ENCODE data around the gene BMPR2. TPM values are rescaled to one million over a fixed set of nuclear protein-coding genes. Genes with fewer than 3 reads are reported as not detected.

Gene BMPR2
- total and polyA plus RNA-seq, 2 of the 8 experiments (the other 6 are each of a cell fraction or from before 2014, with no cell fraction given), result 5.5 to 19.8 TPM

GRCh38 chr2:202405798-202406197, 29.7 kb downstream of the BMPR2 start:
- H4K91ac ChIP-seq (replicated peaks; ENCODE audit: insufficient read length, low read length), result no peak overlapping the region
- H3K4me2 ChIP-seq (ENCODE audit: insufficient read depth in 1 of 2, low read depth in 2 of 2, low read length in 2 of 2), result no peak overlapping the region
- POLR2A ChIA-PET (ENCODE audit: partially characterized antibody), result no interaction called here
- H3K9me3 ChIP-seq (ENCODE audit: insufficient read depth in 2 of 2, low read depth in 1 of 2, low read length in 1 of 2), result no peaks in the 10 kb centered on the region
- H2BK20ac ChIP-seq (ENCODE audit: low read length), result no peak overlapping the region
- H3K4ac ChIP-seq (replicated peaks; ENCODE audit: insufficient read length, low read depth, low read length), result no peak overlapping the region
- H3K23ac ChIP-seq (ENCODE audit: insufficient read length), result no peak overlapping the region
- H2BK5ac ChIP-seq (ENCODE audit: low read depth, low read length), result no peak overlapping the region
- H3K79me1 ChIP-seq (ENCODE audit: low read depth, low read length), result peaks cover 6% of the 10 kb centered on the region; the same call in 1 of the 2 replicates
- peaks cover 3 to 61% of the 10 kb centered on the region in 2 experiments; a peak in 3 of 4 replicates for H3K79me2 ChIP-seq (ENCODE audit: control insufficient read depth in 1 of 2, insufficient read depth in 2 of 2, low read length in 2 of 2)
- no peak overlapping the region for H4K8ac ChIP-seq (ENCODE audit: extremely low read depth, insufficient read depth, low read length)
- H3K56ac ChIP-seq (replicated peaks; ENCODE audit: insufficient read length, low read depth, low read length), result no peak overlapping the region
- no peak overlapping the region for H2AFZ ChIP-seq (ENCODE audit: low read length)
- no peak overlapping the region for H2BK120ac ChIP-seq (replicated peaks; ENCODE audit: low read depth, low read length)
- no peak overlapping the region for H4K5ac ChIP-seq (ENCODE audit: insufficient read length, low read depth, low read length)
- CTCF ChIA-PET (ENCODE audit: partially characterized antibody), result no interaction called here
- H3K27ac ChIP-seq (ENCODE audit: low read depth, low read length), result no peak overlapping the region
- no peak overlapping the region for H2AK5ac ChIP-seq (ENCODE audit: low read depth, low read length)
- DNase-seq (ENCODE audit: low read depth in 1 of 2, low spot score in 2 of 2) (no peak), FAIRE-seq (no peak)
- H3K14ac ChIP-seq (ENCODE audit: insufficient read length), result no peak overlapping the region
- no peaks in the 10 kb centered on the region for H3K36me3 ChIP-seq (ENCODE audit: control insufficient read depth in 2 of 4, insufficient read depth in 4 of 4, low read length in 3 of 4)
- H3K9ac ChIP-seq (replicated peaks in 1 of 4; ENCODE audit: extremely low read depth in 1 of 4, low read depth in 3 of 4, low read length in 3 of 4), result no peak overlapping the region
- WGBS, 2 experiments (ENCODE audit: extremely low coverage in 1 of 2, insufficient coverage in 1 of 2, insufficient read length in 1 of 2, insufficient replicate concordance in 2 of 2, low coverage in 1 of 2, low lambda C conversion rate in 2 of 2, missing lambda C conversion rate in 1 of 2), result 82% methylated on average over 1 of the region's 1 CpG; no CpG with 5 or more reads in 1 of the 2 experiments
- H3K18ac ChIP-seq (ENCODE audit: extremely low read depth, low read length), result no peak overlapping the region
- no peak overlapping the region for H2BK12ac ChIP-seq (ENCODE audit: low read depth, low read length)
- H3K4me1 ChIP-seq (replicated peaks in 1 of 4; ENCODE audit: control insufficient read depth in 3 of 4, insufficient read depth in 4 of 4, low read length in 3 of 4), result peaks cover 0 to 2% (median 0%) of the 10 kb centered on the region in 4 experiments; a peak in 1 of 7 replicates
- no peak overlapping the region for H3K4me3 ChIP-seq (ENCODE audit: extremely low read depth in 1 of 4, insufficient read depth in 2 of 4, low read depth in 3 of 4, low read length in 4 of 4)
- H4K20me1 ChIP-seq (replicated peaks in 1 of 2; ENCODE audit: control insufficient read depth in 1 of 2, insufficient read depth in 2 of 2, low read length in 2 of 2), result peaks cover 0 to 2% of the 10 kb centered on the region in 2 experiments
- no peaks in the 10 kb centered on the region for H3K23me2 ChIP-seq (ENCODE audit: low read depth, low read length)
- no peak overlapping the region for H2BK15ac ChIP-seq (ENCODE audit: low read length)
- H3K27me3 ChIP-seq (replicated peaks in 1 of 4; ENCODE audit: control insufficient read depth in 3 of 4, extremely low read depth in 1 of 4, insufficient read depth in 3 of 4, low read length in 3 of 4), result no peaks in the 10 kb centered on the region
- TF ChIP-seq E2F6 (IDR thresholded peaks at IDR 0.05) (no peak), JUND (IDR thresholded peaks at IDR 0.05; ENCODE audit: low read length) (no peak), TEAD4 (IDR thresholded peaks at IDR 0.05; ENCODE audit: low read depth, low read length) (no peak), SUZ12 (IDR thresholded peaks at IDR 0.05; ENCODE audit: low read length) (no peak), PHF8 (conservative IDR thresholded peaks at IDR 0.05; ENCODE audit: low read depth, low read length) (no peak), CHD1 (IDR thresholded peaks at IDR 0.05; ENCODE audit: low read depth, low read length) (no peak), SIX5 (IDR thresholded peaks at IDR 0.05; ENCODE audit: low read depth, low read length) (no peak), TAF7 (optimal IDR thresholded peaks at IDR 0.05; ENCODE audit: borderline replicate concordance, low read depth, low read length) (no peak), JUN (IDR thresholded peaks at IDR 0.05; ENCODE audit: low read depth, low read length) (no peak), SP4 (IDR thresholded peaks at IDR 0.05; ENCODE audit: low read length) (no peak), RNF2 (IDR thresholded peaks at IDR 0.05; ENCODE audit: borderline replicate concordance, low read depth, low read length, missing control alignments, poor library complexity, severe bottlenecking) (no peak), USF2 (IDR thresholded peaks at IDR 0.05; ENCODE audit: low read length) (no peak), YY1 (IDR thresholded peaks at IDR 0.05; ENCODE audit: low read depth, low read length) (no peak)
